GM13976 (cell line): ENCODE results near the gene PSD.

ENCODE experiments used
- DNase-seq: peaks from one replicate; pipeline ENCODE4 v3.0.0; 2012; ENCODE audit warnings: low spot score
- in situ Hi-C: fragments of 300-500 bp; cut with MboI; formaldehyde crosslinking; loops from one replicate; pipeline ENCODE4 v1.12.0; 2022; ENCODE audit warnings: low sequenced_read_pairs, mixed read lengths, inconsistent platforms; ENCODE audit not compliant: unreplicated experiment
- TF ChIP-seq, protein P1 (sequence below): IDR thresholded peaks from 2 replicates; pipeline ENCODE4 v1.5.1; 2012; ENCODE audit warnings: borderline replicate concordance, mild to moderate bottlenecking; ENCODE audit not compliant: insufficient read depth; ENCODE audit errors: extremely low read depth, missing control alignments, control extremely low read depth

PSD gene

DNA sequence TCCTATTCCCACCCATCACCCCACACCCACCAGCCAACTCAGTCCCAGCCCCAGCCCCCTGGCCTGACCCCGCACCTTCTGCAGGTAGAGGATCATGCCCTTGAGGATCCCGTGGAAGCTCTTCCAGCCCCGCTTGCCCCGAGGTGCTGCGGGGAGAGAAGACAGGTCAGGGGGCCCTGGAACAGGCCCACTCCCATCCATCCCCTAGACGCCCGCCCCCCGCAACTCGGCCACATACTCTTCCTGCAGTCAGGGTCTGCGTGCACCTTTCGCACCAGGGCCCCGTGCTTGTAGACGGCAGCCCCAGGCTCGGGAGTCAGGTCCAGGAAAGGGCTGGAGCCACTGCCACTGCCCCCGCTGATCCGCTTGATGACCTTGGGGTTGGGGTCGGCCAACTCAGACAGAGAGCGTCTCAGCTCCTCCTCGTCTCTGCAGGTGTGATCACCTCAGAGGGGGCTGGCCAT lies 13.4 kb downstream of the PSD start:
- TF ChIP-seq, protein P1, sequence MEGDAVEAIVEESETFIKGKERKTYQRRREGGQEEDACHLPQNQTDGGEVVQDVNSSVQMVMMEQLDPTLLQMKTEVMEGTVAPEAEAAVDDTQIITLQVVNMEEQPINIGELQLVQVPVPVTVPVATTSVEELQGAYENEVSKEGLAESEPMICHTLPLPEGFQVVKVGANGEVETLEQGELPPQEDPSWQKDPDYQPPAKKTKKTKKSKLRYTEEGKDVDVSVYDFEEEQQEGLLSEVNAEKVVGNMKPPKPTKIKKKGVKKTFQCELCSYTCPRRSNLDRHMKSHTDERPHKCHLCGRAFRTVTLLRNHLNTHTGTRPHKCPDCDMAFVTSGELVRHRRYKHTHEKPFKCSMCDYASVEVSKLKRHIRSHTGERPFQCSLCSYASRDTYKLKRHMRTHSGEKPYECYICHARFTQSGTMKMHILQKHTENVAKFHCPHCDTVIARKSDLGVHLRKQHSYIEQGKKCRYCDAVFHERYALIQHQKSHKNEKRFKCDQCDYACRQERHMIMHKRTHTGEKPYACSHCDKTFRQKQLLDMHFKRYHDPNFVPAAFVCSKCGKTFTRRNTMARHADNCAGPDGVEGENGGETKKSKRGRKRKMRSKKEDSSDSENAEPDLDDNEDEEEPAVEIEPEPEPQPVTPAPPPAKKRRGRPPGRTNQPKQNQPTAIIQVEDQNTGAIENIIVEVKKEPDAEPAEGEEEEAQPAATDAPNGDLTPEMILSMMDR, result no peak
- in situ Hi-C loops, result no loop called here
- DNase-seq, result no peak

DNA sequence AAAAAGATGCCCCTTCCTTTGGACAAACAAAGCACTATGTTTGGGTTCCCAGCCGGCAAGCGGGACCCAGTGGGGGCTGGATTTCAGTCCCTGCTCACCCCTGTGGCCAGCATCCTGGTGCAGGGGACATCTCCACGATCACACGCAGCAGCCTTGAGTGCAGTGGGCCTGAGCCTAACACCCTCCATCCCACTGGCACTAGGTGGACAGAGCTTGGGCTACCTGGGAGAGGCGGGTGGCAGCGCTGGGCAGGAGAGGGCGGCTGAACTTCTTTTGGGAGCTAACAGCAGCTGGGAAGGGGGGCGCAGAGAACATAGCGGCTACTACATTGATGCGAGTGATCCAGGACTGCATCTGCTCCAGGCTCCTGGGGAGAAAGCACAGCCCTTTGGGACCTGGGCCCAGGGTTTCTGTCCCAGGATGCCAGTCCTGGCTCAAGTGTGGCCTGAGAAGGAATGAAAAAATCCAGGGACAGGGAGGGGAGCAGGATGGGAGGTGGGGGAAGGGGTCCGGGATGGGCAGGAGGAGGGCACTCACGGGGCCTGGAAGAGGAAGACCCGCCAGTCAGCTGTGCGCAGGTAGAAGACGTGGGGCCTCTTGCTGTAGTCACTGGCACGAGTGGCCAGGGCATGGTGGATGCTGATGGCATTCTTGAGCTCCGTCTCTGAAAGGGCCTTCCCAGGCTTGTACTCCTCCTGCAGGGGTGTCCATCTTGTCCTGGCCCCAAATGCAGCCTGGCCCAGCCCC lies 14.1 kb downstream of the PSD start:
- DNase-seq, result no peak
- in situ Hi-C loops, result no loop called here
- TF ChIP-seq, protein P1, result no peak

DNA sequence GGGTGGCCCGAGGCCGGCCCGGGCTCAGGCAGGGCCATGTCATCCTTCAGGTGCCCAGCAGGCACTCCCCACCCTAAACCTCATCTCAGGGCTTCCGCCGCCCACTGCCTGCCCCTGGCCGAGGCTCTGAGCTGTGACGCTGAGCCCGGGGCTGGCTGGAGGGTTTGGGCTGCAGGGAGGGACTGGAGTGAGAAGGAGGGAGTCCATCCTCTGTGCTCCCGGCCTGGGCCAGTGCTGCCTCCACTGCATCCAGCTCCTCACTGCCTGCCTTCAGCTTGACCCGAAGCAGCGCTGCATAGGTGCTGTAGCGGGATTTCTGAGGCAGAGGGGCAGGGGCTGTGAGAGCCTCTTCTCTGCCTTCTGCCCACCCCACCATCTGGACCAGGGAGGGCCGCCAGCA lies 15.5 kb downstream of the PSD start:
- no peak for DNase-seq
- TF ChIP-seq, protein P1, result no peak
- in situ Hi-C loops, result no loop called here

DNA sequence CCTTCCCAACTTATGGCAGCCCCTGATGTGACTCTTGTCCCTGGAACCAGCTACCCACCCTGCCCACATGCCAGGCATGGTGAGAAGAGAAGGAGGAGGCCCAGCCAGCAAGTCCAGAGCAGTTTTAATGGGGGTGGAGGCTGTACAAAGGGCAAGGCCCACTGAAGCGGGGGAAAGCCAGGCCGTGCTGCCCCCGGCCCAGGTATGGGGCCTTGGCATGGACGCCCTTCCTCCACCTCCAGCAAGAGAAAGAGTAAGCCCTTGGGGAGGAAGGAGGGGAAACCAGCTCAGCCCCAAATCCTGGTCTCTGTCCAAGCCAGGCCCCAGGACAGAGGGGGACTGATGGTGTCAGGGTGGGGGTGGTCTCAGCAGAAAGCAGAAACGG lies 16.1 kb downstream of the PSD start:
- in situ Hi-C loops, result no loop called here
- TF ChIP-seq, protein P1, result no peak
- no peak for DNase-seq

DNA sequence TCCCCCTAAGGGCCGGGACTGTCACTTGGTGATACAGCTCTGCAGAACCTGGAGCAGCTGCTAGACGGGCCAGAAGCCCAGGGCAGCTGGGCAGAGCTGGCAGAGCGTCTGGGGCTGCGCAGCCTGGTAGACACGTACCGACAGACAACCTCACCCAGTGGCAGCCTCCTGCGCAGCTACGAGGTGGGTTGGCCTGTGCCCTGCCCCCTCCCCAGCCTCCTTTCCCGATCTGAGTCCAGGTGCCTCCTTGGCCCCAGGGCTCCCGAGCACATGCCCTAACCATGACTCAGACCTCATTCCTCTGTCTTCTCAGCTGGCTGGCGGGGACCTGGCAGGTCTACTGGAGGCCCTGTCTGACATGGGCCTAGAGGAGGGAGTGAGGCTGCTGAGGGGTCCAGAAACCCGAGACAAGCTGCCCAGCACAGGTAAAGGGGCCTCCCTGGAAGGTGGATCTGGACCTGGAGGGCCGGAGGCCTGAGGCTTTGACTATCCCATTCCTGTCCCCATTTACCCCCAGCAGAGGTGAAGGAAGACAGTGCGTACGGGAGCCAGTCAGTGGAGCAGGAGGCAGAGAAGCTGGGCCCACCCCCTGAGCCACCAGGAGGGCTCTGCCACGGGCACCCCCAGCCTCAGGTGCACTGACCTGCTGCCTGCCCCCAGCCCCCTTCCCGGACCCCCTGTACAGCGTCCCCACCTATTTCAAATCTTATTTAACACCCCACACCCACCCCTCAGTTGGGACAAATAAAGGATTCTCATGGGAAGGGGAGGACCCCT lies 16.7 kb downstream of the PSD start:
- DNase-seq, result no peak
- in situ Hi-C loops, result no loop called here
- TF ChIP-seq, protein P1, result no peak

DNA sequence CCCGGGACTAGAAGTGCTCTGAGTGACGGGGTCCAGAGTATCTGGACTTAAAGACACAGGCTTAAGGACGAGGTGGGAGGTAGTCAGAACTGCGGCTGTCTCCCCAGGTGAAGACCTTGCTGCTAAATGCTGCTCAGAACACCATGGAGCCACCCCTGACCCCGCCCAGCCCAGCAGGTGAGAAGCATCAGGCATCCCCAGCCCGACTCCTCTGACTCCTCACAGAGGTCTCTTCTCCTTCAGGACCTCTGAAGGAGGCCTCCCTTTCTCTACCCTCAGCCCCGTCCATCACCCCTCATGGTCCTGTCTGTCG lies 17.3 kb downstream of the PSD start:
- in situ Hi-C loops, result no loop called here
- DNase-seq, result no peak
- TF ChIP-seq, protein P1, result no peak
